Panc1 (cell line): Measurements from ENCODE around the gene ACTR3. TPM values are rescaled to one million over a fixed set of nuclear protein-coding genes. Genes with fewer than 3 reads are reported as not detected.

Experiments
- ATAC-seq: fragments of 200-7000 bp; cut with Tn5 transposase; 2 replicates; pipeline ENCODE4 v1.9.1; 2020; ENCODE audit warnings: mild to moderate bottlenecking, moderate library complexity
- BruUV-seq: library from RNA; stranded (reverse); fragments of 400-500 nt; replicated peaks from 2 replicates; lab custom pipeline; 2021; lab: Mats Ljungman, UMichigan
- CTCF ChIA-PET: fragments of 300-600 bp; sonication (Branson Sonifier 250); formaldehyde crosslinking; loops from one replicate; lab custom pipeline; 2022; ENCODE audit warnings: antibody characterized with exemption; lab: Charles Lee
- POLR2A ChIA-PET: fragments of 300-600 bp; sonication (Branson Sonifier 250); formaldehyde crosslinking; loops from one replicate; lab custom pipeline; 2022; ENCODE audit warnings: antibody characterized with exemption; lab: Charles Lee
- DNase-seq: peaks from one replicate; pipeline ENCODE4 v3.0.0-alpha.2; 2010; ENCODE audit warnings: low read depth, low spot score
- H3K27ac ChIP-seq: 2 replicates; pipeline ENCODE4 v1.5.1; 2011; ENCODE audit warnings: mild to moderate bottlenecking, low read length, inconsistent platforms
- H3K27me3 ChIP-seq: fragments of 200-500 bp; sonication (Bioruptor generic); 2 replicates; pipeline ENCODE4 v1.6.0; 2014; ENCODE audit warnings: low read length, inconsistent platforms; ENCODE audit not compliant: control insufficient read depth, insufficient read depth
- H3K36me3 ChIP-seq: fragments of 200-500 bp; sonication (Bioruptor generic); 2 replicates; pipeline ENCODE4 v1.5.1; 2014; ENCODE audit warnings: inconsistent platforms, mild to moderate bottlenecking, low read length, moderate library complexity; ENCODE audit not compliant: control insufficient read depth, insufficient read depth
- H3K4me1 ChIP-seq: 2 replicates; pipeline ENCODE4 v1.5.1; 2011; ENCODE audit warnings: inconsistent platforms, mild to moderate bottlenecking, low read length, moderate library complexity; ENCODE audit not compliant: control insufficient read depth, insufficient read depth
- H3K4me3 ChIP-seq, 2 experiments: 2 replicates each; pipeline ENCODE4 v1.5.1; 2011 to 2012; ENCODE audit warnings: low read depth in 2 of 2, low read length in 2 of 2, mild to moderate bottlenecking in 2 of 2, inconsistent platforms in 1 of 2, moderate library complexity in 1 of 2
- H3K9me3 ChIP-seq: fragments of 200-500 bp; sonication (Bioruptor generic); 2 replicates; pipeline ENCODE4 v1.5.1; 2014; ENCODE audit warnings: low read depth, mild to moderate bottlenecking, inconsistent platforms, low read length, moderate library complexity; ENCODE audit not compliant: control insufficient read depth, insufficient read depth
- POLR2AphosphoS5 ChIP-seq: IDR thresholded peaks from 2 replicates; pipeline ENCODE4 v1.6.1; 2012; ENCODE audit warnings: mild to moderate bottlenecking, low read depth, low read length, moderate library complexity
- REST ChIP-seq, 2 experiments: IDR thresholded peaks; 2 replicates each; pipeline ENCODE4 v1.6.1; 2011 to 2012; ENCODE audit warnings: low read depth in 2 of 2, control low read depth in 1 of 2, low read length in 1 of 2, mild to moderate bottlenecking in 1 of 2, moderate library complexity in 1 of 2; ENCODE audit not compliant: insufficient read depth in 1 of 2
- SIN3A ChIP-seq: IDR thresholded peaks from 2 replicates; pipeline ENCODE4 v1.6.1; 2012; ENCODE audit warnings: low read depth, mild to moderate bottlenecking, low read length, moderate library complexity, borderline replicate concordance; ENCODE audit not compliant: insufficient read depth
- TCF7L2 ChIP-seq: IDR thresholded peaks from 2 replicates; pipeline ENCODE4 v1.6.1; 2011; ENCODE audit warnings: mild to moderate bottlenecking, low read depth, low read length, inconsistent platforms
- in situ Hi-C: cut with HindIII; loops from 2 replicates; pipeline ENCODE4 v1.10.0; 2016; ENCODE audit warnings: low sequenced_read_pairs, low pct_unique_long_range_greater_than_20kb
- intact Hi-C: fragments of 100-400 bp; cut with micrococcal nuclease; formaldehyde crosslinking; loops from one replicate; pipeline ENCODE4 v1.10.0; 2022; ENCODE audit not compliant: unreplicated experiment
- total RNA-seq: library from RNA; stranded (reverse); gene quantifications from one replicate; pipeline ENCODE4 v1.2.1, GENCODE V29; 2021; ENCODE audit not compliant: unreplicated experiment
- TF ChIP-seq, protein P1 (sequence below): fragments of 450-650 bp; IDR thresholded peaks from 2 replicates; pipeline ENCODE4 v1.5.1; 2017; ENCODE audit warnings: mild to moderate bottlenecking

ACTR3 gene
- total RNA-seq, 1 experiment from 2014 or later: 347 TPM

- intact Hi-C loops: no loop called here
Observed at GRCh38 chr2:113863144-113863543, 26.7 kb upstream of the ACTR3 start.

DNA sequence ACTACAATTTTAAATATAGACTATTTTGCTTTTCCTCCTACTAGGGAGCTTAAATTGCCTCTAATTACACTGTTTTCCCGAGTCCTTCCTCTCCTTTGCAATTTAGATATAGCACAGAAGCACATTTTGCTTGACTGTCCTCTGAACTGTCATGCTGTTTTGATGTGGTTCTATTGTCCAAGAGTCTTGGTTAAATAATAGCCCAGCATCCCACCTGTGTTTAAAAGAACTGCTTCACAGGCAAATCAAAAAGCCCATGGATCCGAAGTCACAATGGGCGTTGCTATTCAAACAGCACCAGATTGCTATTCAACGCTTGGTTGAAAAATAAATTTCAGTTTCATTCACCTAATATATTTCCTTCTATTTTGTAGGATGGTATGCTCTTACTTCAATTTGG is 22.3 kb upstream of the ACTR3 start:
- in situ Hi-C loops: no loop called here
- Histone ChIP-seq H3K4me3 (no peak overlapping the region), H3K36me3 (no peaks in the 10 kb centered on the region), H3K4me1 (no peaks in the 10 kb centered on the region), H3K27ac (no peak overlapping the region), H3K9me3 (no peaks in the 10 kb centered on the region), H3K27me3 (no peaks in the 10 kb centered on the region)
- TF ChIP-seq REST (IDR thresholded peaks at IDR 0.05; ENCODE audit: insufficient read depth in 1 of 2, low read depth in 2 of 2, low read length in 1 of 2) (no peak), TCF7L2 (no peak), POLR2AphosphoS5 (no peak), SIN3A (no peak)
- TF ChIP-seq, protein P1, sequence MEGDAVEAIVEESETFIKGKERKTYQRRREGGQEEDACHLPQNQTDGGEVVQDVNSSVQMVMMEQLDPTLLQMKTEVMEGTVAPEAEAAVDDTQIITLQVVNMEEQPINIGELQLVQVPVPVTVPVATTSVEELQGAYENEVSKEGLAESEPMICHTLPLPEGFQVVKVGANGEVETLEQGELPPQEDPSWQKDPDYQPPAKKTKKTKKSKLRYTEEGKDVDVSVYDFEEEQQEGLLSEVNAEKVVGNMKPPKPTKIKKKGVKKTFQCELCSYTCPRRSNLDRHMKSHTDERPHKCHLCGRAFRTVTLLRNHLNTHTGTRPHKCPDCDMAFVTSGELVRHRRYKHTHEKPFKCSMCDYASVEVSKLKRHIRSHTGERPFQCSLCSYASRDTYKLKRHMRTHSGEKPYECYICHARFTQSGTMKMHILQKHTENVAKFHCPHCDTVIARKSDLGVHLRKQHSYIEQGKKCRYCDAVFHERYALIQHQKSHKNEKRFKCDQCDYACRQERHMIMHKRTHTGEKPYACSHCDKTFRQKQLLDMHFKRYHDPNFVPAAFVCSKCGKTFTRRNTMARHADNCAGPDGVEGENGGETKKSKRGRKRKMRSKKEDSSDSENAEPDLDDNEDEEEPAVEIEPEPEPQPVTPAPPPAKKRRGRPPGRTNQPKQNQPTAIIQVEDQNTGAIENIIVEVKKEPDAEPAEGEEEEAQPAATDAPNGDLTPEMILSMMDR: no peak
- ChIA-PET CTCF (no interaction called here), POLR2A (no interaction called here)
- DNase-seq: no peak
- BruUV-seq: no TSS peak
- intact Hi-C loops: no loop called here
- no peak for ATAC-seq

More at GRCh38 chr2:113863144-113863543, 26.7 kb upstream of the ACTR3 start:
- ATAC-seq: no peak
- DNase-seq: no peak
- H3K27me3 ChIP-seq: no peaks in the 10 kb centered on the region
- no peaks in the 10 kb centered on the region for H3K9me3 ChIP-seq
- no peak overlapping the region for H3K4me3 ChIP-seq
- no TSS peak for BruUV-seq
- peaks cover 3% of the 10 kb centered on the region; the same call in 1 of the 2 replicates for H3K4me1 ChIP-seq
- TF ChIP-seq SIN3A: no peak
- TF ChIP-seq POLR2AphosphoS5: no peak
- TF ChIP-seq TCF7L2: no peak
- TF ChIP-seq REST (IDR thresholded peaks at IDR 0.05; ENCODE audit: insufficient read depth in 1 of 2, low read depth in 2 of 2, low read length in 1 of 2): no peak
- no peaks in the 10 kb centered on the region for H3K36me3 ChIP-seq
- H3K27ac ChIP-seq: no peak overlapping the region
- CTCF ChIA-PET: no interaction called here
- in situ Hi-C loops: no loop called here
- POLR2A ChIA-PET: no interaction called here
